GM12875 (cell line): ENCODE results near the gene ERRFI1.

Experiments used
- H3K4me3 ChIP-seq: one replicate; pipeline ENCODE4 v1.5.1; 2011; ENCODE audit warnings: low read depth, low read length, control low read depth
- CTCF ChIP-seq: IDR thresholded peaks from 2 replicates; pipeline ENCODE4 v1.5.1; 2011; ENCODE audit warnings: low read depth, mild to moderate bottlenecking, control low read depth, inconsistent platforms, low read length, moderate library complexity, borderline replicate concordance; ENCODE audit not compliant: insufficient read depth

ERRFI1 gene

GRCh38 chr1:8013399-8013798 is 12.7 kb downstream of the ERRFI1 start:
- no peak overlapping the region for H3K4me3 ChIP-seq
- no peak for TF ChIP-seq CTCF

- H3K4me3 ChIP-seq, result no peak overlapping the region
- TF ChIP-seq CTCF, result no peak
Observed at GRCh38 chr1:8012955-8013354, 13.2 kb downstream of the ERRFI1 start.

- no peak overlapping the region for H3K4me3 ChIP-seq
- TF ChIP-seq CTCF, result no peak
Observed at GRCh38 chr1:8011923-8012858, 13.9 kb downstream of the ERRFI1 start.

- no peak for TF ChIP-seq CTCF
- no peak overlapping the region for H3K4me3 ChIP-seq
Observed at GRCh38 chr1:8011016-8011415, 15.1 kb downstream of the ERRFI1 start.

GRCh38 chr1:8010080-8010664 is 15.9 kb downstream of the ERRFI1 start:
- TF ChIP-seq CTCF, result no peak

GRCh38 chr1:8009043-8010002 is 16.8 kb downstream of the ERRFI1 start:
- H3K4me3 ChIP-seq, result no peak overlapping the region
- TF ChIP-seq CTCF, result no peak

More at GRCh38 chr1:8010080-8010664, 15.9 kb downstream of the ERRFI1 start:
- H3K4me3 ChIP-seq, result no peak overlapping the region
